CD1c-positive myeloid dendritic cell (primary cell): ENCODE measurements around the gene FRS3.

ENCODE experiments used
- DNase-seq: peaks from one replicate; pipeline ENCODE4 v3.0.0-alpha.2; 2016; ENCODE audit errors: extremely low spot score

The FRS3 gene

GRCh38 chr6:41741625-41742490, 37.8 kb downstream of the FRS3 start:
- no peak for DNase-seq

GRCh38 chr6:41740366-41741162, 39.1 kb downstream of the FRS3 start:
- no peak for DNase-seq

GRCh38 chr6:41739041-41739440, 40.7 kb downstream of the FRS3 start:
- DNase-seq: no peak

GRCh38 chr6:41737591-41738130, 42.0 kb downstream of the FRS3 start:
- DNase-seq: no peak

DNA sequence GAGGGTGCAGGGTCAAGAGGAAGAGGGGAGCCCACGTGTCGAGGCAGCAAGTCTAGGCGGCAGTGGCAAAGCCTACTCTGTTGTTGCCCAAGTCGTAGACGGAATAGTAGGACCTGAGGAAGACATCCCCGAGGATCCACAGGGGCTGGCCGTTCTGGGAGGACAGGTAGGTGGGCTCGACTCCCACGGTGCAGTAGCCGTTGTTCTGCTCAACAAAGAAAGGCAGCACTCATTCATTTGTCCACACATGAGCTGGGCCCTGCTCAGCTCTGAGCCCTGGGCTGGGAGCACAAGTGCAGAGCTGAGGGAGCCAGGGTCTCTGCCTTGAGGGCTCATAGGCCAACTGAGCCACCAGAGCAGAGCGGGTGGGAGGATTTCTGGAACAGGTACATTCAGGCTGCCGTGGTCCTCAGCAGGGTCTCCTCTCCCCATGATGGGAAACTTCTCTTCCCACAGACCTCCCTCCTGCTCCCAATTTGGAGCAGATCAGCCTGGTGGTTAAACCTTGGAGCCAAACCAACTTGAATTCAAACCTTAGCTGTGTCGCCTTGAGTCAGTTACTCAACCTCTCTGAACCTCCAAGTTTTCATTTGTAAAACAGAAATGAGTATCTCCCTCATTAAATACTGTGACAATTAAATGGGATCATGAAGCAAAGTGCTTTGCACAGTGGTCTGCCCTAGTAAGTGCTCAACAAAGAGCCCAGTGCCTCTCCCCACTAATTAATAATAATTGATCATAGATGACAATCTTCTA, 42.7 kb downstream of the FRS3 start:
- DNase-seq: no peak

- no peak for DNase-seq
Measured at GRCh38 chr6:41736186-41736733, 43.4 kb downstream of the FRS3 start.

DNA sequence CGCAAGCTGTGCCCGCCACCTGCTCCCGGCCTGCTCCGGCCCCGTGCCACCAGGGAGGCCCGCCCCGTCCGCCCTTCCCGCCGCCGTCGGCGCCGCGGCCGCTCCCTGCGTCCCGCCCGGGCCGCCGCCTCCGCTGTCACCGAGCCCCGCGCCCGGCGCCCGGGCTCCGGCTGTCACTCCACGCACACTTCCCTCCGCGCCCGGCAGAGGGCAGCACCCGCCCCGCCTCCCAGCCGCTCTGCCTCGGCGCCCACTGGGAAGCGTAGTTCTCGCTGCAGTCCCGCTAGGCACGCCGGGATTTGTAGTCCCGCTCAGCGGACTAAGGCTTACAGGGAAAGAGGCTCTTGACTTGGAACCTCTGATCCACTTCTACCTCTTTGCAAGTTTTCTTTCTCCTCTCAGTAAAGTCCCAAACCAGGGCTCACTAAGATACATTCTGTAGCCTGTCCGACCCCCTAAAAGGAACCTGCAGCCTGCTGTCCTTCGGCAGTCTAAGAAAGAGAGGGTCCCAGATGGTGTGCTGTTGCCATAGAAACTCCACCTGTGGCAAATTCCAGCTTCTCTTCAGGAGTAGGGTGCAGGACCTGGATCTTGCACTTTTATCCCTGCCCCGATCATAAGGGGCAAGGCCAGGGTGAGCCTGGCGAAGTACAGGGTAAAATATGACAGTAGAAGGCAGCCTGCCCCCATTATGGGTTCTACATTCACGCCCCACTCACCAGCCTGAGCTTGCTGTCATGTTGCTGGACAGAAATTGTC, 44.1 kb downstream of the FRS3 start, which contains the start of gene TFEB:
Gene TFEB, minus strand, starts transcription at position 182 of the 759 bp plus-strand sequence. CDS start 44,395 bp downstream, outside the sequence.
- DNase-seq: peak; percentile 97

GRCh38 chr6:41734666-41735426, 44.9 kb downstream of the FRS3 start:
- peak; percentile 77 for DNase-seq

- peak; percentile 80 for DNase-seq
Measured at GRCh38 chr6:41733707-41734665, 45.7 kb downstream of the FRS3 start.

GRCh38 chr6:41733360-41733706, 46.4 kb downstream of the FRS3 start:
- no peak for DNase-seq

- peak; percentile 51 for DNase-seq
Measured at GRCh38 chr6:41732591-41733359, 46.9 kb downstream of the FRS3 start.

DNA sequence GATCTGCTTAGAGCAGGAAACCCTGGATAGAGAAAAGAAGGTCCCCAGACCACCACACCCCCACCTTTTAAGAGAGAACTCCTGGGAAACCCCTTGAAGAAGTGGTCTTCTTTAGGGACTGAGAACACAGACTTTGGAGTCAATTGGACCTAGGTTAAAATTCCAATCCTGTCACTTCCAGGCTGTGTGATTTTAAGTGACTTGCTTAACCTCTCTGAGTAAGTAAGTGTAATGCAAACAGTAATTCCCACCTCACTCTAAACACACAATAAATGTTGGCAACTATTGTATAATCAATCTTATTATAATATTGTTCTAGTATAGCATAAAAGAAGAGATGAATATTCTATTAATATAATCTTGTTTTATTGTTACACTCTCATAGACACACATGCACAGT, 47.6 kb downstream of the FRS3 start:
- no peak for DNase-seq

DNA sequence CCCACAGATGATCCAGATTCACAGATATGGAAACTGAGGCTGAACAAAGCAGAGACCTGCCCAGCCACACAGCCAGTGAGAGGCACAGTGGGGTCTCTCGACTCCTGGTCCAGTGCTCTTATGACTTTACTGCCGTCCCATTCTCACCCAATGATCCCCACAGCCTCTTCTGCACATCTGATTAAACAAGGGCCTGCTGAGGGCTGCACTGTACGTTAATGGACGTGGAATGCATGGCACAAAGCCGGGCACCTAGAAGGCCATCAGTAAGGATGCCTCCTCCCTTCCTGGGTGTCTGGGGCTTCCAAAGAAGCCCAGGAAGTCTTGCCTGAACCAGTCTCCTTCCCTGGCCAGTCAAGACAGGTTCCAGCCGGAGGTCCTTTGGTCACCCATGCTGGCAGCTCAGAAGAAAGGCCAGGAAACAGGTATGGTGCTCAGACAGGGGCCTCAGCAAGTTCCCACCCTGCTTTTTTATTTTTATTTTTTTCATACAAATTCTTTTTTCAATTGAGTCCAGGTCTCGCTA, 48.1 kb downstream of the FRS3 start:
- no peak for DNase-seq

DNA sequence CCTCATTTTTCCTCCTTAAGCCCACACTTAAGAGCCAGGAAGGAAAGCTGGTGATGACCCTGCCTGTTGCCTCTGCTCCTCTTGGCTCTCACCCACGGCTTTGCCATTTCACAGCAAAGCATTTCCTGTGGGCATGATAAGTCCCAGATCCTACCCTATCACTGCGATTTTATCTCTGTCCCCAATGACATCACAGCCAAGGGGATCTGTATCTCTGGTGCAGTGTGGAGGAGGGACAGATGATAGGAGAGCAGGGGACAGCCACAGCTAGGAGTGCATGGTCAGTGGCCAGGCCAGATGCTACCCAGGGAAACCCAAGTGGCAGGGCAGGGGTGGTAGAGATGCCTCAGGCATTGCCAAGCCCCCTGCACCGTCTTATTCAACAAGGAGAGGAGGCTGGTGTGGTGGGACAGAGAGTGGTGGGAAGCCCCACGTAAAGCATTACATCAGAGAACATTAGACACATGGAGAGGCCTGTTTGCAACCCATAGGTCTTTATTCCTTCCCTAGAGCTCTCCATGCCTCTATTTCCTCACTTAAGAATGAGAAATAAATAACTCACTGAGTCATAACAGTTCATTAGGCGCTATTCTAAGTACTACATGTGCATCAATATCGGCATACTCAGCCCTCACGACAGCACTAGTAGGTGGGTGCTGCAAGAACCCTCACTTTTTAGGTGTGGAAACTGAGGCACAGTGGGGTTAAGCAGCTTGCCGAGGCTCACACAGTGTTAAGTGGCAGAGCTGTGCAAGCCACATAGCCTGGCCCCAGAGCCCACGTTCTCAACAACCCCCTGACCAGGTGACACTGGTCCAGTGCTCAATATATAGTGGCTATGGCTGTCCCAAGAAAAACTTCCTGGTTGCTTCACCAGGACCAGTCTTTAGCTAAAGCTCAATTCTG, 48.9 kb downstream of the FRS3 start:
- no peak for DNase-seq

- DNase-seq: no peak
Measured at GRCh38 chr6:41729624-41730023, 50.1 kb downstream of the FRS3 start.

- DNase-seq: no peak
Measured at GRCh38 chr6:41728954-41729353, 50.7 kb downstream of the FRS3 start.
